ENCODE results near the gene ARPP21.

Gene ARPP21

DNA sequence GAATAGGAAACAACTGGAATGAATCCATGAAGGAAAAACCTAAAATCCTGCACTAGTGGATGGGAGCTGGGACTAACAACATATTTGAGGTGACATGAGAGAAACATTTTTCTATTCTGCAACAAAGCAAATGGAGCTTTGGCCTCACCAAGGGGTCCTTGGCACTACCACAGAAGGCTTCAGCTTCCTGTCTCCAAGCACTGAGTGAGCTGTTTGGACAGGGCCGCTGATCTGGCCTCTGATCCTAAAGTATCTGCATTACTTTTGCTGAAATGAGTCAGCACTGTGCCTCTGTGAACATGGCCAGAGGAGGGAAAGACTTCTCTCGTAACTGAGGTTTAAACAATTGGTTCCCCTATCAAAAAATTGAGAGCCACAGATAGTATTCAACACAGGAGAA, 9.0 kb downstream of the ARPP21 start:
- no peak for TF ChIP-seq CTCF (IDR thresholded peaks at IDR 0.05; ENCODE audit: borderline replicate concordance, control extremely low read depth, extremely low read depth, insufficient read depth, missing control alignments)
- DNase-seq (ENCODE audit: low spot score) = no peak
- in situ Hi-C loops (cut with MboI; ENCODE audit: low sequenced_read_pairs, unreplicated experiment) = no loop called here

GRCh38 chr3:35649405-35649804, 10.1 kb downstream of the ARPP21 start:
- no peak for DNase-seq (ENCODE audit: low spot score)
- TF ChIP-seq CTCF (IDR thresholded peaks at IDR 0.05; ENCODE audit: borderline replicate concordance, control extremely low read depth, extremely low read depth, insufficient read depth, missing control alignments) = no peak
- in situ Hi-C loops (cut with MboI; ENCODE audit: low sequenced_read_pairs, unreplicated experiment) = no loop called here

DNA sequence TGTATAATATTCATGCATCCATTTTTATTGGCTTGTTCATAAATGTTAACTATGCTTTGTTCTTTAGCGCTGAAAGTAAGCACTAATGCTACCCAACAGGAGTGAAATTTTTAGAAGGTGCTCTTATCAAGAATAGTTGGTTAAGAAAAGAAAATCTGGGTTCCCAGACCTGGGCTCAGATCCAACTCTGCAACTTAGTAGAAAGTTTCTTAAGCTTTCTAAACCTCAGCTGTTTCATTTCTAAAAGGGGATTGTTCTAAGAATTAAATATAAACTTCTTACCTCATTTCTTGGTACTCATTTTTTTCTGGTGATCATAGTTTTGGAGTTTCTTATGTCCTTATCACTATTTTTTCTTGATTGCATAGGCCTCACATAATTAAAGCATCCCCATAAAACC, 12.1 kb downstream of the ARPP21 start:
- no peak for TF ChIP-seq CTCF (IDR thresholded peaks at IDR 0.05; ENCODE audit: borderline replicate concordance, control extremely low read depth, extremely low read depth, insufficient read depth, missing control alignments)
- DNase-seq (ENCODE audit: low spot score) = no peak
- in situ Hi-C loops (cut with MboI; ENCODE audit: low sequenced_read_pairs, unreplicated experiment) = no loop called here

GRCh38 chr3:35651851-35652250, 12.5 kb downstream of the ARPP21 start:
- TF ChIP-seq CTCF (IDR thresholded peaks at IDR 0.05; ENCODE audit: borderline replicate concordance, control extremely low read depth, extremely low read depth, insufficient read depth, missing control alignments) = no peak
- no peak for DNase-seq (ENCODE audit: low spot score)
- in situ Hi-C loops (cut with MboI; ENCODE audit: low sequenced_read_pairs, unreplicated experiment) = no loop called here

- in situ Hi-C loops (cut with MboI; ENCODE audit: low sequenced_read_pairs, unreplicated experiment) = no loop called here
- no peak for TF ChIP-seq CTCF (IDR thresholded peaks at IDR 0.05; ENCODE audit: borderline replicate concordance, control extremely low read depth, extremely low read depth, insufficient read depth, missing control alignments)
Measured at GRCh38 chr3:35653347-35653746, 14.0 kb downstream of the ARPP21 start.

DNA sequence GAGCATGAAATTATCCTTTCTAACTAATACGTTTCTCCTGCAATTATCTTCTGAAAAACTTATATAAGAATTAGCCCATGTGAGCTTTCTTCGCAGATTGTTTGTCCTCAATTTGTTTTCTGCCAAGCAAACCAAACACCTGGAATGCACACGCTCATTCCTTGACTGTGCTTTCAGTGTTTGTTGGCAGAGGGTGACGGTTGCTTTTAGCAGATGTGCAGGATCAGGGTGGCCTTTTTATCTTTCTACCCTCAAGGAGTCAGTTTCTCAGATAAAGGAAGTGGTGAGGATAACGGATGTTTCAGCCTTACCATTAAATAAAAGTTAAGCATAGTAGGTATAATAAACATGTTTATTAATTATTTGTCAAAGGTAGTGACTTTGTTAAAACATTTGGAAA, 15.2 kb downstream of the ARPP21 start:
- in situ Hi-C loops (cut with MboI; ENCODE audit: low sequenced_read_pairs, unreplicated experiment) = no loop called here
- no peak for DNase-seq (ENCODE audit: low spot score)

More at GRCh38 chr3:35653347-35653746, 14.0 kb downstream of the ARPP21 start:
- DNase-seq (ENCODE audit: low spot score) = no peak

More for the DNA sequence above, 15.2 kb downstream of the ARPP21 start:
- no peak for TF ChIP-seq CTCF (IDR thresholded peaks at IDR 0.05; ENCODE audit: borderline replicate concordance, control extremely low read depth, extremely low read depth, insufficient read depth, missing control alignments)

All from GM13976 (cell line).